H9 (cell line): ENCODE results near the gene ABCD4. TPM values are rescaled to one million over a fixed set of nuclear protein-coding genes. Genes with fewer than 3 reads are reported as not detected.

ENCODE experiments used
- DNase-seq: peaks from one replicate; pipeline ENCODE4 v3.0.0-alpha.2; 2017
- H2AFZ ChIP-seq: one replicate; pipeline ENCODE4 v1.6.1; 2013; ENCODE audit warnings: mild to moderate bottlenecking, low read length, control low read depth, moderate library complexity
- H2AK5ac ChIP-seq: 2 replicates; pipeline ENCODE4 v1.6.1; 2013; ENCODE audit warnings: low read length, control low read depth, mixed read lengths; ENCODE audit not compliant: insufficient read length
- H2BK120ac ChIP-seq: one replicate; pipeline ENCODE4 v1.6.1; 2013; ENCODE audit warnings: low read depth, mild to moderate bottlenecking, low read length, control low read depth, inconsistent platforms; ENCODE audit not compliant: poor library complexity, severe bottlenecking
- H2BK12ac ChIP-seq: 2 replicates; pipeline ENCODE4 v1.6.1; 2013; ENCODE audit warnings: low read length, control low read depth, mixed read lengths, low read depth; ENCODE audit not compliant: insufficient read length
- H2BK15ac ChIP-seq: 2 replicates; pipeline ENCODE4 v1.6.1; 2013; ENCODE audit warnings: low read depth, low read length, control low read depth
- H2BK20ac ChIP-seq: one replicate; pipeline ENCODE4 v1.6.1; 2013; ENCODE audit warnings: low read depth, mild to moderate bottlenecking, low read length, control low read depth, inconsistent platforms; ENCODE audit not compliant: poor library complexity, severe bottlenecking
- H2BK5ac ChIP-seq: 2 replicates; pipeline ENCODE4 v1.6.1; 2013; ENCODE audit warnings: low read length, control low read depth, mixed read lengths; ENCODE audit not compliant: insufficient read length
- H3K14ac ChIP-seq: 2 replicates; pipeline ENCODE4 v1.6.1; 2013; ENCODE audit warnings: low read length, control low read depth; ENCODE audit not compliant: insufficient read depth
- H3K18ac ChIP-seq: 2 replicates; pipeline ENCODE4 v1.6.1; 2013; ENCODE audit warnings: low read depth, mild to moderate bottlenecking, mixed read lengths, low read length, control low read depth; ENCODE audit not compliant: insufficient read length
- H3K23ac ChIP-seq: 2 replicates; pipeline ENCODE4 v1.6.1; 2013; ENCODE audit warnings: low read length, control low read depth, mixed read lengths, low read depth; ENCODE audit not compliant: insufficient read length
- H3K23me2 ChIP-seq: 2 replicates; pipeline ENCODE4 v1.6.1; 2013; ENCODE audit warnings: low read depth, mild to moderate bottlenecking, mixed read lengths, low read length, control low read depth; ENCODE audit not compliant: insufficient read length, poor library complexity, severe bottlenecking
- H3K27ac ChIP-seq: 2 replicates; pipeline ENCODE4 v1.5.1; 2013; ENCODE audit warnings: low read length, control low read depth, mixed read lengths, low read depth; ENCODE audit not compliant: insufficient read length
- H3K27me3 ChIP-seq: 2 replicates; pipeline ENCODE4 v1.6.1; 2013; ENCODE audit warnings: low read length, control low read depth, inconsistent platforms; ENCODE audit not compliant: insufficient read depth
- H3K4ac ChIP-seq: 2 replicates; pipeline ENCODE4 v1.6.1; 2013; ENCODE audit warnings: low read depth, mild to moderate bottlenecking, control low read depth, inconsistent platforms, low read length, moderate library complexity
- H3K4me1 ChIP-seq: 2 replicates; pipeline ENCODE4 v1.6.1; 2013; ENCODE audit warnings: low read length, control low read depth, inconsistent platforms; ENCODE audit not compliant: insufficient read depth
- H3K4me2 ChIP-seq: 2 replicates; pipeline ENCODE4 v1.6.1; 2013; ENCODE audit warnings: low read length, control low read depth, mixed read lengths; ENCODE audit not compliant: insufficient read length, insufficient read depth
- H3K56ac ChIP-seq: 2 replicates; pipeline ENCODE4 v1.6.1; 2013; ENCODE audit warnings: low read depth, mild to moderate bottlenecking, mixed read lengths, low read length, control low read depth; ENCODE audit not compliant: insufficient read length
- H3K79me1 ChIP-seq: 2 replicates; pipeline ENCODE4 v1.6.1; 2013; ENCODE audit warnings: low read depth, mild to moderate bottlenecking, moderate library complexity, low read length, control low read depth, inconsistent platforms; ENCODE audit not compliant: insufficient read depth, poor library complexity, severe bottlenecking
- H3K79me2 ChIP-seq: 2 replicates; pipeline ENCODE4 v1.6.1; 2013; ENCODE audit warnings: low read length, control low read depth, inconsistent platforms; ENCODE audit not compliant: insufficient read depth
- H3K9ac ChIP-seq: 2 replicates; pipeline ENCODE4 v1.6.1; 2013; ENCODE audit warnings: low read length, control low read depth, mixed read lengths; ENCODE audit not compliant: insufficient read length; ENCODE audit errors: extremely low read depth
- H3K9me3 ChIP-seq: one replicate; pipeline ENCODE4 v1.6.1; 2013; ENCODE audit warnings: low read depth, low read length, inconsistent platforms; ENCODE audit not compliant: control insufficient read depth
- H3T11ph ChIP-seq: one replicate; pipeline ENCODE4 v1.6.1; 2013; ENCODE audit warnings: mild to moderate bottlenecking, low read length, control low read depth, inconsistent platforms
- H4K20me1 ChIP-seq: one replicate; pipeline ENCODE4 v1.6.1; 2013; ENCODE audit not compliant: control insufficient read depth, insufficient read length, insufficient read depth
- H4K5ac ChIP-seq: 2 replicates; pipeline ENCODE4 v1.6.1; 2013; ENCODE audit warnings: low read depth, mild to moderate bottlenecking, mixed read lengths, low read length, control low read depth; ENCODE audit not compliant: insufficient read length
- H4K8ac ChIP-seq: replicated peaks from 2 replicates; pipeline ENCODE4 v1.6.1; 2013; ENCODE audit warnings: low read length, control low read depth, mixed read lengths, low read depth; ENCODE audit not compliant: insufficient read length
- H4K91ac ChIP-seq: 2 replicates; pipeline ENCODE4 v1.6.1; 2013; ENCODE audit warnings: low read depth, mild to moderate bottlenecking, moderate library complexity, mixed read lengths, low read length, control low read depth; ENCODE audit not compliant: insufficient read length
- H3K27ac Mint-ChIP-seq, 3 experiments: 2 replicates in 2 of 3; 3 replicates in 1 of 3; pipeline ENCODE4 v1.8.0; 2020 to 2021; ENCODE audit warnings: mixed read lengths in 3 of 3, mild to moderate bottlenecking in 1 of 3, moderate library complexity in 1 of 3
- H3K27me3 Mint-ChIP-seq: 2 replicates; pipeline ENCODE4 v1.8.0; 2021; ENCODE audit warnings: low read depth, mild to moderate bottlenecking, moderate library complexity, mixed read lengths
- H3K36me3 Mint-ChIP-seq, 3 experiments: 2 replicates in 2 of 3; 3 replicates in 1 of 3; pipeline ENCODE4 v1.8.0; 2020 to 2021; ENCODE audit warnings: low read depth in 3 of 3, mixed read lengths in 3 of 3; ENCODE audit not compliant: insufficient read depth in 1 of 3
- H3K4me1 Mint-ChIP-seq, 2 experiments: 2 replicates each; pipeline ENCODE4 v1.8.0; 2020; ENCODE audit warnings: mixed read lengths in 2 of 2
- H3K4me3 Mint-ChIP-seq, 2 experiments: 2 replicates in 1 of 2; 3 replicates in 1 of 2; pipeline ENCODE4 v1.8.0; 2020 to 2021; ENCODE audit warnings: mild to moderate bottlenecking in 2 of 2, mixed read lengths in 2 of 2, moderate library complexity in 1 of 2
- H3K9me3 Mint-ChIP-seq, 2 experiments: 2 replicates in 1 of 2; 3 replicates in 1 of 2; pipeline ENCODE4 v1.8.0; 2020; ENCODE audit warnings: mild to moderate bottlenecking in 2 of 2, mixed read lengths in 2 of 2, moderate library complexity in 1 of 2
- CTCF ChIP-seq: fragments of 200-600 bp; sonication (generic); conservative IDR thresholded peaks from 3 replicates; pipeline ENCODE4 v1.8.0; 2021; ENCODE audit warnings: antibody characterized with exemption, mild to moderate bottlenecking
- WGBS: extraction: QIAGEN DNeasy Blood & Tissue Kit; methylation state at CpG from one replicate; pipeline ENCODE4 v1.1.7; 2013; ENCODE audit warnings: missing lambda C conversion rate, low lambda C conversion rate, mixed read lengths; ENCODE audit not compliant: insufficient read length; ENCODE audit errors: extremely low coverage; 5-methylcytosine and 5-hydroxymethylcytosine counted together
- total RNA-seq: library from RNA; stranded (reverse); gene quantifications from 2 replicates; pipeline ENCODE4 v1.2.1, GENCODE V29; 2021

Gene ABCD4
- total RNA-seq, 1 experiment from 2014 or later: 80.9 TPM

- Histone ChIP-seq H3K4me1 (no peaks in the 10 kb centered on the region), H3K4ac (no peak overlapping the region), H2BK15ac (no peak overlapping the region), H3K14ac (no peak overlapping the region), H3K23me2 (no peaks in the 10 kb centered on the region), H3K27me3 (peaks cover 5% of the 10 kb centered on the region; the same call in 1 of the 2 replicates), H4K5ac (no peak overlapping the region), H3K56ac (no peak overlapping the region), H2BK5ac (no peak overlapping the region), H3K9me3 (no peaks in the 10 kb centered on the region), H2AFZ (no peak overlapping the region), H2BK20ac (no peak overlapping the region), H2BK12ac (no peak overlapping the region), H4K91ac (no peak overlapping the region), H3K23ac (no peak overlapping the region), H3K9ac (no peak overlapping the region), H2BK120ac (no peak overlapping the region), H4K8ac (no peak overlapping the region), H3K18ac (no peak overlapping the region), H3K4me2 (no peak overlapping the region), H3K79me2 (no peaks in the 10 kb centered on the region), H4K20me1 (no peaks in the 10 kb centered on the region), H3T11ph (no peak overlapping the region), H3K27ac (no peak overlapping the region), H3K79me1 (no peaks in the 10 kb centered on the region), H2AK5ac (no peak overlapping the region)
- Mint-ChIP-seq H3K27ac (no peak overlapping the region), H3K9me3 (no peaks in the 10 kb centered on the region), H3K4me1 (peaks cover 14 to 15% of the 10 kb centered on the region in 2 experiments), H3K36me3 (no peaks in the 10 kb centered on the region), H3K4me3 (no peak overlapping the region), H3K27me3 (peaks cover 26% of the 10 kb centered on the region)
- DNase-seq: no peak
- TF ChIP-seq CTCF: no peak
- no CpG with 5 or more reads among the region's 5 CpGs for WGBS
Measured at GRCh38 chr14:74263921-74264320, 38.8 kb downstream of the ABCD4 start.
